HG03135 (cell line): ENCODE data around the gene KNSTRN.

Experiments used
- ATAC-seq: cut with Tn5 transposase; IDR thresholded peaks from one replicate; pipeline ENCODE4 v1.9.1; 2021; ENCODE audit warnings: mild to moderate bottlenecking, moderate library complexity; ENCODE audit not compliant: unreplicated experiment

KNSTRN gene

DNA sequence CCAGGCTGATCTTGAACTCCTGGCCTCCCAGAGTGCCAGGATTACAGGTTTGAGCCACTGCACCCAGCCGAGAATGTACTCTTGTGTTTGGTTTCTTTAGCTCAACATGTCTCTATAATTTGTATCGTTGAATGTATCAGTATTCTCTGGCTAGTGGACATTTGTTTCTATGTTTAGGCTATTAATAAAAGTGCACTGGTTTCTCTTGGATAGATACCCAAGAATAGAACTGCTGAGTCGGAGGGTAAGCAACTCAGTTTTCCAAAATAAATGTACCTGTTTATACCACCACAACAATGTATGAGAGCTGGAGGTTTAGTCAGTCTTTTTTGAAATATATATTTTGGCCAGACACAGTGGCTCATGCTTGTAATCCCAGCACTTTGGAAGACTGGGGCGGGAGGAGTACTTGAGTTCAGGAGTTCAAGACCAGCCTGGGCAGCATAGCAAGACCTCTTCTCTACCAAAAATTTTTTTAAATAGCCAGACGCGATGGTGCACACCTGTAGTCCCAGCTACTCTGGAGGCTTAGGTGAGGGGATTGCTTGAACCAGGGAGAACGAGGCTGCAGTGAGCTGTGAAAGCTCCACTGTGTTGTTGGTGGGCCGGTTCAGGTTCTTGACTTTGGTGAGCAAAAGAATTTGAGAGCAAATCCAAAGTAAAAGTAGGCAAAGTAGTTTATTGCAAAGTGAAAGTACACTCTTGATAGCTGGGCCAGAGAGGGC lies 15.3 kb downstream of the KNSTRN start:
- no peak for ATAC-seq

DNA sequence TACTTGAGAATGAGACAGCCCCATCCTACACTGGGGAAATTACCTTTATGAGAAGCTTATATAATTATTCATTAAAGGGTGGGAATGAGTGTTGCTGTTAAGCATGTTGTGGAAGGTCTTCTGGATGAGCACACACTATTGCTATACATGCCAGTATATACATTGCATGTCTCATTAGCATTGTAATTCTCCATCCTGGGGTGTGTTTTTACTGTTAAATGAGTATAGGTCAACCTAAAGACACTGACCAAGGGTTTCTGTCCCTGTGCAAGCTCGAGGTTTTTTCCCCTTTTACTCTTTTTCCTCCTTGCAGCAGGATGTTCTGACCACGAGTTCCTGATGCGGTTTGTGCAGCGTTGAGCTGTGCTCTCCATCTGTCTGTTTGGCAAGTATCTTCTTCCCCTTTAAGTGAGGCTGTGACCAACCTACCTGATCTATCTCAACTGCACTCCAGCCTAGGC lies 15.9 kb downstream of the KNSTRN start:
- peak; percentile 59 for ATAC-seq

DNA sequence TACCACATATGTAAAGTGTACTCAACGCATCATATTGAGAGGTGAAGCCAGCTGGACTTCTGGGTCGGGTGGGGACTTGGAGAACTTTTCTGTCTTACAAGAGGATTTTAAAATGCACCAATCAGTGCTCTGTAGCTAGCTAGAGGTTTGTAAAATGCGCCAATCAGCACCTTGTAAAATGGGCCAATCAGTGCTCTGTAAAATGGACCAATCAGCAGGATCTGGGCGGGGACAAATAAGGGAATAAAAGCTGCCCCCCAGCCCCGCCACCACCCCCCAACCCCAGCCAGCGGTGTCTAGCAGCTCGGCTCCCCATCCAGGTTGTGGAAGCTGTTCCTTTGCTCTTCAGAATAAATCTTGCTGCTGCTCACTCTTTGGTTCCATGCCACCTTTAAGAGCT lies 16.8 kb downstream of the KNSTRN start:
- ATAC-seq = no peak

DNA sequence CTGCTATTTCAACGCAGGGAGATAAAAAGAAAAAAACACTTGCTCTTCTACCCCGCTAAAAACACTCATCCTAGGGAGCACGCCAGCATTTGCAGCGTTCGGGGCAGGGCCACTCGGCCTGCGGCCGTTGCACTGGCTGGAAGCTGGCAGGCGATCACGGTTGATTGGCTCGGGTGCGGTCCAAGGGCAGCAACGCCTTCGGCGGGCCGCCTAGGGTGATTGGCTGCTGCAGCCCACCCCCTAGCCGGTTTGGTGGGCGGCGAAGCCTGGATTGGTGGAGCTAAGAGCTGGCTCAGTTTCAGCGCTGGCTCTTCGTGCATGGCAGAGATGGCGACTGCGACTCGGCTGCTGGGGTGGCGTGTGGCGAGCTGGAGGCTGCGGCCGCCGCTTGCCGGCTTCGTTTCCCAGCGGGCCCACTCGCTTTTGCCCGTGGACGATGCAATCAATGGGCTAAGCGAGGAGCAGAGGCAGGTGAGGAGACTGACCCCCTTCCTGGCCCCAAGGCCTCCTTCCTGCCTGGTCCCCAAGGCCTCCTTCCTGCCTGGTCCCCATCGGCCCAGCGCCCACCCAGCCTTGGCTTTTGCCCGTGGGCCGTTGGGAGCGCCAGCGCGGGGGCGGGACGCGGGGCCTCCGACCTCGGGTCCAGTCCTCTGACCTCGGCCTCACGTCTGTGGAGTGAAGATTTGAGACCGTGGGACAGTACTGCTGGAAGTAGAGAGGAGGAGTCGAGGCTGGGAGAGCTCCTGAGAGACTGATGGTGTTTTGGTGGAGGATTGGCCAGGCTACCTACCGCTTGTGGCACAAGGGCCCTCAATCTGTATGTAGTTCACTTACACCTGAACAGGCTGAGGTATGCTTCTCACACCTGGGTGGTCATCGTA lies 23.2 kb downstream of the KNSTRN start, which contains the start of gene IVD:
TSS of gene IVD (plus strand) at position 295 of the 881 bp plus-strand sequence. CDS start at position 328, 33 bp downstream.
- peak; percentile 76 for ATAC-seq

DNA sequence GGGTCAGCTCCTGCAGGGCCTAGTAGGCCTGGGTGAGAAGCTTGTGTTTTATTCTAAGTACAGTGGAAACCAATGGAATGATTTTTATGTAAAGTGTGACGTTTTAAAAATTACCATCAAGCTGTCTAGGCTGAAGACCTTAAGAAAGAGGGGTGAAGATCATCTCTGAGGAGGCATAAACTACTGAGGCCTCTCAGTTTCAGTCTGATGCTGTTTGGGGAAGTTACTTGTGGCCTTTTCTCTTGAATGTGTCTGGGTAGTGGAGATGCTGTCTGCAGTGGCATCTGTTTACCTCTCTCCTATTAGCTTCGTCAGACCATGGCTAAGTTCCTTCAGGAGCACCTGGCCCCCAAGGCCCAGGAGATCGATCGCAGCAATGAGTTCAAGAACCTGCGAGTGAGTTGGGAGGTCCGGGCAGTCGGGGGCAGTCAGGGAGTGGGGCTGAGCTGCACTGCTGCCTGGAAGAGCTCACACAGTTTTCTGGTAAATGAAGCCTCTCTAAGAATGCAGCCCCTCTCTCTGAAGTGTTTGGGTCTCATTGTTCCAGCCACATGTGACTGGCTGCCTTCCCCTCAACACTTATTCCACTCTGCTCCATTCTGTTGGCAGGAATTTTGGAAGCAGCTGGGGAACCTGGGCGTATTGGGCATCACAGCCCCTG lies 24.9 kb downstream of the KNSTRN start:
- ATAC-seq = peak; percentile 63

DNA sequence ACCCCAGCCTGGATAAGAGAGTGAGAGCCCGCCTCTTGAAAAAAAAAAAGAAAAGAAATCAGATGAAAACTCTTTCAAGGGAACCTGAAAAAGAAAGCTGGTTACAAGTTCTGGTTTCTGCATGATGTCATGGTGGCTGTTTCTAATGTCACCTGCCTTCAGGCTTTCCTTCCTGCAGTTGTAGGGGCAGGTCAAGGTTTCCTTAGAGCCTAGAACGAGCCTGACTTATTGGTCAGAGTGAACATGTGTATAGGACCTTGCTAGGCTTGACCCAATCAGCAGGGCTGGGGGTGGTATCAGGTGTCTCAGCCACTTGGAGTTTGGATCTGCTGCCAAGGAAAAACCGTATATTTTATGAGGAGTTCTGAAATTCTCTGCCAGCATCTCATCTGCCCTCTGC lies 26.8 kb downstream of the KNSTRN start:
- no peak for ATAC-seq

DNA sequence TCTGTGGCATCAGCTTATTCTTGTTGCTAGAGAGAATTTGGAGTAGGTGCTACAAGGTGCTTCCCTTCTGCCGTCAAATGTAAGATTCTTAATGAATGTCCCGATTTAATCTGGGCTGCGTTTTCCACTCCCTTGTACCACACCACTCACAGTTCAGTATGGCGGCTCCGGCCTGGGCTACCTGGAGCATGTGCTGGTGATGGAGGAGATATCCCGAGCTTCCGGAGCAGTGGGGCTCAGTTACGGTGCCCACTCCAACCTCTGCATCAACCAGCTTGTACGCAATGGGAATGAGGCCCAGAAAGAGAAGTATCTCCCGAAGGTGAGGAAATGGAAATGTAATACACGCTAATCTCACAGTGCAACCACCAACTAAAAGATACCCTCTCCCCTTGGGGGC lies 28.0 kb downstream of the KNSTRN start:
- ATAC-seq = no peak

DNA sequence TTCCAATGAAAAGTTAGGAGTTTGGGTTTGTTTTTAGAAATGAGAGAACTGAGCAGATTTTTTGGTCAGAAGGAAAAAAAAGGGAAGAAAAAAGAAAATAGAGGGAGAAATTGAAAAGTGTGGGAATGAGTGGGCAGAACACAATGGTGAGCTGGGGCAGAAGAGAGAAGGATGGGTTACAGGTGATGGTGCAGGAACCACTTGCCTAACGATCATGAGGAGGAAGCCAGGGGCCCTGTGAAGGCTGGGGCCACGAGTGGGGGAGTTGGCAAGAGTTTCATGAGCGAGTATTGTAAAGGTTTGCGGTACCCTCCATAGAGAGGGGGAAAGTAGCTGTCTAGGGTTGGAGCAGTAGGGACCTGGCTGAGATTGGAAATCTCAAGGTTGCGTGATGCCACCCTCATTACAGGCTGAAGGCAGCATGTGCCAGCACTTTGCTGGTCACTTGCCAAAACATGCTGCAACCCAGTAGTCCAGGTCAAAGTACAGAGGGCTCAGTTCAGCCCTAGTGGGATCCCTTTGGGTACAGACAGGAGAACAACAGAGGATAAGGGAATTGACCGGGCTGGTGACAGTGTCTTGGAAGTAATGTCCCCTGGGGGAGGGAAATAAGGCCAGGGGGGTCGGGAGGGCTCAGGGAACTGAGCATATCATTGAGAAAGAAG lies 29.7 kb downstream of the KNSTRN start:
- no peak for ATAC-seq

DNA sequence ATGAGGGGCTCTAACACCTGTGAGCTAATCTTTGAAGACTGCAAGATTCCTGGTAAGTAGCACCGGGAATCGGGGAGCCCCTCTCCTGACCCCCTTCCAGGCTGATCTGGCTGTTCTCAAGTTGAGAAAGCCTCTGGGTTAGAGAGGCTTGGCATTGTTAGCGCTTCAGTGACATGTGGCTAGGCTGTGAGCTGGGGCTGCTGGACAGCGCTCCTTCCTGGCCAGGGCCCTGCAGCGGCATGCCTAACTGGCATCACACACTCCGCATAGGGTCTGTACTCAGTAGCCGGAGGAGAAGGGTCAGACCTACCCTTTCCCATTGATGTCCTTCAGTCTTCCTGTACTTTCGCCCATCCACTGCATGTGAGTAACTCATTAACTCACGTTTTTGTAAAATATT lies 30.5 kb downstream of the KNSTRN start:
- no peak for ATAC-seq

DNA sequence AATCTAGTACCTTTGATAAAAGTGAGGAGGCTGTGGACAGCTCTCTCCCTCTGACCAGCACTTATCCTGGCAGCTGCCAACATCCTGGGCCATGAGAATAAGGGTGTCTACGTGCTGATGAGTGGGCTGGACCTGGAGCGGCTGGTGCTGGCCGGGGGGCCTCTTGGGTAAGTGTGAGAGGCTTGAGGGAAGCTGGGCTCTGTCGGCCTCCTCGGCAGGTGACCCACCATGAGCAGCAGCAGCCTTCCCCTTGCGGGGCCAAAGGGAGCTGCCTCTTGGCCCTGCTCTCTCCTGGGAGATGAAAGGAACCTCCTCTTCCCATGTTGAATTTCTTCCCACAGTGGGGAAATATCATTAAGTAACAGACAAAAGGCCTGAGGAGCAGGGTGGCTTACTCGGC lies 32.3 kb downstream of the KNSTRN start:
- no peak for ATAC-seq

DNA sequence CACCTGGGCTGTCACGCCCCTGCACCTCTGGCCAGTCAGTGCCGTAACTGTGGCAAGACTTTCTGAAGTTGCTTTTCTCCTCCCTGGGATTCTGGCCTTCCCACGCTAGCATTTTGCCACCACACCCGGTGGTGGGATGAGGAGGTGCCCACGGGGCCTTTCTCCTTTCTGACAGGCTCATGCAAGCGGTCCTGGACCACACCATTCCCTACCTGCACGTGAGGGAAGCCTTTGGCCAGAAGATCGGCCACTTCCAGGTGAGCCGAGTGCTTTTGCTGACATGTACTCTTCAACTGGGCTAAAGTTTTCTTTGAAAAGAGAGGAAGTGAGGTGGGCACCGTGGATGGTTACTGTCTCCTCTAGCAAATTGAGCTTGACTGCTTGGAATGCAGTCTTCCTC lies 32.7 kb downstream of the KNSTRN start:
- no peak for ATAC-seq

DNA sequence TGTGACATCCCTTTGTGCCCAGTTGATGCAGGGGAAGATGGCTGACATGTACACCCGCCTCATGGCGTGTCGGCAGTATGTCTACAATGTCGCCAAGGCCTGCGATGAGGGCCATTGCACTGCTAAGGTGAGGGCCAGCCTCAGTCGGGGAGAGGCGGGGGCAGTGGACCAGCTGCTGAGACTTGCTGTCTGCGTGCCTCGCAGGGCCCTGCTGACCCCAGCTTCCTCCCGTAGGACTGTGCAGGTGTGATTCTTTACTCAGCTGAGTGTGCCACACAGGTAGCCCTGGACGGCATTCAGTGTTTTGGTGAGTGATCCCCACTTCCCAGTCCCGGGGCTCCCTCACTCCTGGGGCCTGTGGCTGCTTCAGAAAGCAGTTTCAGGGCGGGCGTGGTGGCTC lies 33.5 kb downstream of the KNSTRN start:
- no peak for ATAC-seq

DNA sequence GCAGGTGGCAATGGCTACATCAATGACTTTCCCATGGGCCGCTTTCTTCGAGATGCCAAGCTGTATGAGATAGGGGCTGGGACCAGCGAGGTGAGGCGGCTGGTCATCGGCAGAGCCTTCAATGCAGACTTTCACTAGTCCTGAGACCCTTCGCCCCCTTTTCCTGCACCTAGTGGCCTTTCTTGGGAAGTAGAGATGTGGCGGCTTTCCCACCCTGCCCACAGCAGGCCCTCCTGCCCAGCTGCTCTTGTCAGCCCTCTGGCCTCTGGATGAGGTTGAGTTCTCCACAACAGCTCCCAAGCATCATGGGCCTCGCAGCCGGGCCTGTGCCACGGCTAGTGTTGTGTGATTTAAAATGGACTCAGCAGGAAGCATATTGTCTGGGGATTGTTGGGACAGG lies 35.6 kb downstream of the KNSTRN start:
- no peak for ATAC-seq

DNA sequence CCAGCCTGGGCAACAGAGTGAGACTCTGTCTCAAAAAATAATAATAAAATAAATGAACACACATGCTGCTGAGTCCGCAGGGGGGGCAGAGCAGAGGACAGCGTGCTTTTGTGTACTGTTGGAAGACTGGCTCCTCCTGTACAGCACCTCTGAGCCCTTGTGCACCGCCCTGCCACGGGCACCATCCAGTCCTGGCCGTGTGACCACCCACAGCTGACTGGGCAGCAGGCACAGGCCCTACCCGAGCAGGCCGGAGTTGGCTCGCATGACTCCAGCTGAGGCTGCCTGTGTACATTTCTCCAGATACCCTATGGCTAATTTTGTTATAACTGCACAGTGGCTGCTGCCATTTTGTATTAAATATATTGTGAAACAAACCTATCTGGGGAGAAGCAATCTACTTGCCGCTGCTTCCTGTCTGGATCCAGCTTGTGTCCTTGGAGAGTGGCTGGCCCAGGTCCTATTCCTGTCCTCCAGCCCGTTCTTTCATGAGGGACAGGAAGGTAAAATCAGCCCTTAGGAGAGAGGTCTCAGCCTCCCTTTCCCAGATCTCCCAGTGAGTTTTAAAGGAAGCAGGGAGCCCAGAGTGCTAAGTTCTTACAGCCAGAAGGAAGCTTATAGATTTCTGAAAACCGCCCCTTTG lies 37.7 kb downstream of the KNSTRN start:
- no peak for ATAC-seq

DNA sequence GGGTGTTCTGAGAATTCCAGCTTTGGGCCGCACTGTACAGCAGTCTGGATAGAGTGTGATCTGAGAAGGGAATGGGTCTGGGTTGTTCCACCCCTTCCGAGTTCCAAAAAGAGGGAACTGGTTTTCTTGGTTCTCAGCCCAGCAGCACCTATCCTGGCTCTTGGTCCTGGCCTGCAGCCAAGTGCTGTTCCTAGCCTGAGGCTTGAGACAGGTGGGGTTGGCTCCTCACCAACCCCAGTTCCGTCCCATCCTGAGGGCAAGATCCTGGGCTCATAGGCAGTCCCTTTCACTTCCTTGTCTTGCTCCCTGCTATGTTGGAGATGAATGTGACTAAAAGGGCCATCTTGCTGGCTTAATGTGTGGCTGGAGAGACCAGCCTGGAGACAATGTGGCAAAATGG lies 38.3 kb downstream of the KNSTRN start:
- ATAC-seq = no peak

DNA sequence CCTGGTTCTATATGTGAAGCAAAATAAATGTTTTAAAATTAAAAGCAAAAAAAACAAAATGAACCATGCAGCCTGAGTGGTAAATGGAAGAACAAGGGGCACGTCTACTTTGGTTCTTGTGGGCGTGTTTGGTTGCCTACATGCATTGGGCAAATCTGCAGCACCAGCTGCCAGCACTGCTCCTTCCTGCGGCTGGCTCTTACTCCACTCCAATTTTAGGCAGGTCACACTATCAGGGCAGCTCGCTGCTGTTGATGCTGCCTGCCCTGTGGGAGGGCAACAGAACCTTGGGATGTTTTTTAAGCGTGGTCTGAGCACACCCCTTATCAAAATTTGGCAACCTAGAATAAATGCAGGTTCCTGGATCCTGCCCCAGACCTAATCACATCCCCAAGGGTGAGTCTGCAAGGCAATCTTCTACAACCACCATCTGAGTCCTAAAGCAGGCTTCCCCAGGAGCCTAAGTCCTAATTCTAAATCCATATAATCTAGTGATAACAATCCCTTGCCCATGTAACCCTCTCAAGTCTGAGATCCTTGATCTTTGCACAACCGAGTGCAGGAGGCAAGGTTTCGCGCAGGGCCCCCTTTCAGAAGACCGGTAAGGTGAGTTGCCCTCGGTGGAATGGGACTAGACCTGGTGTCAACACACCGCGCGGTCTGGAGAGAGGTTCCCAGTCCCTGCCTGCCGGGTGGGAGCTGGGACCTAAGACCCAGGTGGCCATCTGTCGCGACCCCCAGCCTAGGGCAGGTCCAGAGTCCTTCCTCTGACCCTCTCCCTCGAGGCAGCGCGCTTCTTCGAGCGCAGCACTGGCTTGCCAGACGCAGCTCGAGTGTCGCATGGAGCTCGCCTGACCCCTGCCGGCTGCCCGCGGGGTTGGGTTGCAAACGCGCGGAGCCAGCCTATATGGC lies 39.0 kb downstream of the KNSTRN start:
- peak; percentile 70 for ATAC-seq

DNA sequence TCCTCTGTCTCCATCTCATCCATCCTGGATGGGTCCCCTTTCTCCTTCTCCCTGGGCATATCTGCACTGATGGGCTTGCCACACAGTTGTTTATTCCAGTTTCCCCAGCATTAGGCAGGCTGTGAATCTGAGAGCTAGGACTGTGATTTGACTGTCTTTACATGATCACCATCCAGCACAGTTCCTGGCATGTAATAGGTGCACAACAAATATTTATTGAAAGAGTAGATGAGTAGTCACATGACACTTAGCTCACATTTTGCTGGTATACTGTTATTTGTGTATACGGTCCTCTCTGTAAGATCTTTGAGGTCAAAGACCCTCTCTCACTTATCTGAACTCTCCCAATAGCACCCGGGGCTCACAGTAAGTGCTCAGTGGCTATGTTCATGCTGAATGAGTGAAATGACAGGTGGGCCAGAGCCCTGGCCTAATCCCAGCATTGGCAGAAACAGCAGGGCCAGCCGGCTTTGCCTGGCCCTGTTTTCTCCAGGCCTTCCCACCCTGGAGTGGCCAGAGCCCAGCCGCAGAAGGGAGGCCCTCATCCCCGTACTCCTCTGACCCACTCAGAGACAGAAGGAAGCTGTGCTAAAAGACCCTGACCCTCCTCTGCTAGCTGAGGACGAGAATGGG lies 42.1 kb downstream of the KNSTRN start:
- no peak for ATAC-seq

DNA sequence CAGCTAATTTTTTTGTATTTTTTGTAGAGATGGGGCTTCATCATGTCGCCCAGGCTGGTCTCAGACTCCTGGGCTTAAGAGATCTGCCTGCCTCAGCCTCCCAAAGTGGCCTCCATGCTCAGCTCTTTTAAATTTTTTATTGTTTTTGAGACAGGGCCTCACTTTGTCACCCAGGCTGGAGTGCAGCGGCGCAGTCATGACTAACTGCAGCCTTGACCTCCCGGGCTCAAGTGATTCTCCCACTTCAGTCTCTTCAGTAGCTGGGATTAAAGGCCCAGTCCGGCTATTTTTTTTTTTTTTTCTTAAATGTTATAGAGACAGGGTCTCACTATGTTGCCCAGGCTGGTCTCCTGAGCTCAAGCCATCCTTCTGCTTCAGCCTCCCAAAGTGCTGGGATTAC lies 43.2 kb downstream of the KNSTRN start:
- no peak for ATAC-seq

DNA sequence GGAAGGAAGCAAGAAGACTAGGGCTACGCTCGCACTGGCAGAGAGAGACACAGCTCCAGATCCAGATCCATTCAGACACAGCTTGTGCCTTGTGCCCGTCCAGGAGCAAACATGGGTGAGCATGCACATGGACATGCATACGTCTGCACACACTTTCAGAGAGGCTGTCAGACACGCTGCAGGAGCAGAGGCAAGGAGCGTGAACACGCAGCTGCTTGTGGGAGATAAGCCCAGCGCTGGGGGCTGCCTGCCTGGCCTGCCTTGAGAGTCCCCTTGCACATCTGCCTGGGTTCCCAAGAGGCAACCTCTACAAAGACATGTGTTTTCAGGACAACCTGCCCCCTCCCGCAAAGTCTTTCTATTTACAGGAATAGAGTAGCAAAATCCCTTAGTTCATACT lies 44.7 kb downstream of the KNSTRN start:
- no peak for ATAC-seq
